Naive thymus-derived CD4-positive, alpha-beta T cell (primary cell): ENCODE measurements around the gene DNAH8. TPM values are rescaled to one million over a fixed set of nuclear protein-coding genes. Genes with fewer than 3 reads are reported as not detected.

ENCODE experiments used
- ATAC-seq: fragments of 150-1000 bp; cut with Tn5 transposase; 2 replicates; pipeline ENCODE4 v1.10.0; 2021; ENCODE audit warnings: mild to moderate bottlenecking, moderate library complexity
- CTCF ChIA-PET: fragments of 350-600 bp; sonication (Branson Sonifier 250); formaldehyde crosslinking; loops from one replicate; lab custom pipeline; 2021; ENCODE audit warnings: antibody characterized with exemption; lab: Charles Lee
- POLR2A ChIA-PET: fragments of 350-600 bp; sonication (Branson Sonifier 250); formaldehyde crosslinking; loops from one replicate; lab custom pipeline; 2021; ENCODE audit warnings: antibody characterized with exemption, inconsistent platforms; lab: Charles Lee
- DNase-seq, 9 donors: peaks; one replicate each; pipeline versions ENCODE4 v3.0.0 to v3.0.0-alpha.2; 2020 to 2022; ENCODE audit warnings: mixed read lengths in 1 of 9
- H3K27ac ChIP-seq: one replicate; pipeline ENCODE4 v1.7.0; 2013; ENCODE audit warnings: mild to moderate bottlenecking, low read depth, low read length, moderate library complexity
- H3K27me3 ChIP-seq, 2 donors: one replicate each; pipeline ENCODE4 v1.7.0; 2013; ENCODE audit warnings: low read length in 2 of 2, mild to moderate bottlenecking in 2 of 2, moderate library complexity in 2 of 2; ENCODE audit not compliant: control insufficient read depth in 2 of 2, insufficient read depth in 2 of 2
- H3K36me3 ChIP-seq, 3 experiments: 1 replicate in 2 of 3; 2 replicates in 1 of 3; pipeline ENCODE4 v1.7.0; 2013; ENCODE audit warnings: low read length in 3 of 3, mild to moderate bottlenecking in 3 of 3, moderate library complexity in 1 of 3; ENCODE audit not compliant: insufficient read depth in 3 of 3, control insufficient read depth in 2 of 3
- H3K4me1 ChIP-seq, 2 donors: one replicate each; pipeline ENCODE4 v1.7.0; 2013; ENCODE audit warnings: low read length in 2 of 2, mild to moderate bottlenecking in 2 of 2, moderate library complexity in 1 of 2; ENCODE audit not compliant: control insufficient read depth in 2 of 2, insufficient read depth in 2 of 2
- H3K4me3 ChIP-seq: 2 replicates; pipeline ENCODE4 v1.7.0; 2013; ENCODE audit warnings: mild to moderate bottlenecking, low read length
- H3K9me3 ChIP-seq, 3 experiments: 1 replicate in 2 of 3; 2 replicates in 1 of 3; pipeline ENCODE4 v1.7.0; 2013; ENCODE audit warnings: low read length in 3 of 3; ENCODE audit not compliant: control insufficient read depth in 2 of 3
- H3K27ac Mint-ChIP-seq, 9 donors: one replicate each; pipeline ENCODE4 v1.8.0; 2020 to 2022; ENCODE audit warnings: mixed read lengths in 9 of 9, mild to moderate bottlenecking in 8 of 9, moderate library complexity in 5 of 9, inconsistent platforms in 2 of 9
- H3K27me3 Mint-ChIP-seq, 5 donors: one replicate each; pipeline ENCODE4 v1.8.0; 2021 to 2022; ENCODE audit warnings: mixed read lengths in 5 of 5, mild to moderate bottlenecking in 1 of 5
- H3K36me3 Mint-ChIP-seq, 5 donors: one replicate each; pipeline ENCODE4 v1.8.0; 2020 to 2022; ENCODE audit warnings: mixed read lengths in 5 of 5, mild to moderate bottlenecking in 3 of 5, inconsistent platforms in 1 of 5
- H3K4me1 Mint-ChIP-seq, 7 donors: one replicate each; pipeline ENCODE4 v1.8.0; 2020 to 2022; ENCODE audit warnings: mixed read lengths in 7 of 7, mild to moderate bottlenecking in 3 of 7, inconsistent platforms in 1 of 7
- H3K4me3 Mint-ChIP-seq, 10 donors: one replicate each; pipeline ENCODE4 v1.8.0; 2020 to 2022; ENCODE audit warnings: mild to moderate bottlenecking in 10 of 10, mixed read lengths in 10 of 10, moderate library complexity in 6 of 10, inconsistent platforms in 2 of 10
- H3K9me3 Mint-ChIP-seq, 11 donors: one replicate each; pipeline ENCODE4 v1.8.0; 2020 to 2022; ENCODE audit warnings: mixed read lengths in 11 of 11, mild to moderate bottlenecking in 4 of 11, inconsistent platforms in 1 of 11, moderate library complexity in 1 of 11
- intact Hi-C, 2 donors: fragments of 100-400 bp; cut with micrococcal nuclease; formaldehyde crosslinking; loops; one replicate each; pipeline ENCODE4 v1.15.1; 2023
- polyA plus RNA-seq, 2 donors: library from polyadenylated mRNA; unstranded; fragments of 300-500 nt; fragmentation: Illumina TruSeq; gene quantifications; one replicate each; pipeline ENCODE4 v1.2.3, GENCODE V29; 2021
- total RNA-seq, 6 experiments: library from RNA in 5 of 6; stranded (reverse) in 5 of 6; gene quantifications; 1 replicate in 5 of 6; 2 replicates in 1 of 6; pipeline ENCODE4 v1.2.3 and lab custom pipeline; 2021 to 2026

The DNAH8 gene
- total and polyA plus RNA-seq, 7 experiments from 2014 or later = 0.02 to 0.15 (median 0.05) TPM; not detected in 2

- intact Hi-C loops = no loop called here
- no peaks in the 10 kb centered on the region for H3K9me3 ChIP-seq
- no peaks in the 10 kb centered on the region for H3K27me3 ChIP-seq
- no peaks in the 10 kb centered on the region for H3K4me1 Mint-ChIP-seq
- no peaks in the 10 kb centered on the region for H3K9me3 Mint-ChIP-seq
- H3K36me3 ChIP-seq = no peaks in the 10 kb centered on the region
- peaks cover 8 to 24% (median 20%) of the 10 kb centered on the region in 5 donors for H3K27me3 Mint-ChIP-seq
- no peak for DNase-seq
- no peak overlapping the region for H3K4me3 Mint-ChIP-seq
- CTCF ChIA-PET = interaction anchor here (0.6 to 0.8 kb wide), 2 partner anchors 46 to 103 kb away, joined by 3 read pairs; no protein-coding TSS in a partner anchor
- H3K27ac ChIP-seq = no peak overlapping the region
- H3K36me3 Mint-ChIP-seq = no peaks in the 10 kb centered on the region
- no peak overlapping the region for H3K27ac Mint-ChIP-seq
- POLR2A ChIA-PET = no interaction called here
- no peak for ATAC-seq
- H3K4me1 ChIP-seq = no peaks in the 10 kb centered on the region
- no peak overlapping the region for H3K4me3 ChIP-seq
Observed at GRCh38 chr6:38985839-38986238, 270.7 kb downstream of the DNAH8 start.

GRCh38 chr6:38987503-38987902 is 272.4 kb downstream of the DNAH8 start:
- POLR2A ChIA-PET = no interaction called here
- Mint-ChIP-seq H3K27ac (no peak overlapping the region), H3K4me1 (no peaks in the 10 kb centered on the region), H3K36me3 (no peaks in the 10 kb centered on the region), H3K9me3 (no peaks in the 10 kb centered on the region), H3K4me3 (no peak overlapping the region), H3K27me3 (peaks cover 8 to 26% (median 18%) of the 10 kb centered on the region in 5 donors)
- no peak overlapping the region for H3K4me3 ChIP-seq
- no peak for ATAC-seq
- no peaks in the 10 kb centered on the region for H3K4me1 ChIP-seq
- no peak for DNase-seq
- H3K36me3 ChIP-seq = no peaks in the 10 kb centered on the region
- no peaks in the 10 kb centered on the region for H3K27me3 ChIP-seq
- H3K27ac ChIP-seq = no peak overlapping the region
- H3K9me3 ChIP-seq = no peaks in the 10 kb centered on the region
- CTCF ChIA-PET = no interaction called here
- intact Hi-C loops = no loop called here

- no peak for ATAC-seq
- CTCF ChIA-PET = no interaction called here
Observed at GRCh38 chr6:38988736-38989449, 273.8 kb downstream of the DNAH8 start.

GRCh38 chr6:38990475-38990874 is 275.4 kb downstream of the DNAH8 start:
- peaks cover 2 to 24% (median 6%) of the 10 kb centered on the region in 5 donors for H3K27me3 Mint-ChIP-seq
- H3K36me3 Mint-ChIP-seq = no peaks in the 10 kb centered on the region
- H3K27ac ChIP-seq = no peak overlapping the region
- no peak overlapping the region for H3K27ac Mint-ChIP-seq
- no peaks in the 10 kb centered on the region for H3K4me1 ChIP-seq
- H3K9me3 ChIP-seq = no peaks in the 10 kb centered on the region
- DNase-seq (no peak), ATAC-seq (no peak)
- ChIA-PET POLR2A (no interaction called here), CTCF (no interaction called here)
- no peaks in the 10 kb centered on the region for H3K9me3 Mint-ChIP-seq
- H3K4me3 Mint-ChIP-seq = no peak overlapping the region
- H3K36me3 ChIP-seq = no peaks in the 10 kb centered on the region
- H3K27me3 ChIP-seq = no peaks in the 10 kb centered on the region
- intact Hi-C loops = no loop called here
- H3K4me3 ChIP-seq = no peak overlapping the region
- no peaks in the 10 kb centered on the region for H3K4me1 Mint-ChIP-seq

More at GRCh38 chr6:38988736-38989449, 273.8 kb downstream of the DNAH8 start:
- no peak for DNase-seq
- POLR2A ChIA-PET = no interaction called here
- H3K4me1 Mint-ChIP-seq = no peaks in the 10 kb centered on the region
- no peak overlapping the region for H3K4me3 ChIP-seq
- H3K27me3 Mint-ChIP-seq = peaks cover 2 to 19% (median 13%) of the 10 kb centered on the region in 5 donors
- H3K9me3 ChIP-seq = no peaks in the 10 kb centered on the region
- H3K4me3 Mint-ChIP-seq = no peak overlapping the region
- H3K27ac ChIP-seq = no peak overlapping the region
- no peak overlapping the region for H3K27ac Mint-ChIP-seq
- no peaks in the 10 kb centered on the region for H3K36me3 Mint-ChIP-seq
- H3K4me1 ChIP-seq = no peaks in the 10 kb centered on the region
- H3K27me3 ChIP-seq = no peaks in the 10 kb centered on the region
- no peaks in the 10 kb centered on the region for H3K9me3 Mint-ChIP-seq
- no peaks in the 10 kb centered on the region for H3K36me3 ChIP-seq
- intact Hi-C loops = no loop called here

GRCh38 chr6:38996676-38997075 is 281.6 kb downstream of the DNAH8 start:
- Histone ChIP-seq H3K4me1 (no peaks in the 10 kb centered on the region), H3K36me3 (no peaks in the 10 kb centered on the region), H3K4me3 (no peak overlapping the region), H3K27me3 (no peaks in the 10 kb centered on the region), H3K27ac (no peak overlapping the region), H3K9me3 (no peaks in the 10 kb centered on the region)
- intact Hi-C loops = loop anchor here (1.0 kb wide), 3 partner anchors 124 to 314 kb away; no protein-coding TSS in a partner anchor
- peak overlapping the region in 1 of 9 donors; percentile 62 for H3K27ac Mint-ChIP-seq
- POLR2A ChIA-PET = no interaction called here
- H3K9me3 Mint-ChIP-seq = no peaks in the 10 kb centered on the region
- DNase-seq = no peak
- no peak overlapping the region for H3K4me3 Mint-ChIP-seq
- CTCF ChIA-PET = interaction anchor here (1.0 to 2.6 kb wide), 3 partner anchors 22 to 313 kb away, joined by 3 to 19 read pairs (median 3); no protein-coding TSS in a partner anchor
- H3K36me3 Mint-ChIP-seq = no peaks in the 10 kb centered on the region
- H3K4me1 Mint-ChIP-seq = no peaks in the 10 kb centered on the region
- ATAC-seq = no peak
- H3K27me3 Mint-ChIP-seq = peaks cover 37 to 56% (median 45%) of the 10 kb centered on the region in 5 donors

- no peak overlapping the region for H3K27ac ChIP-seq
- H3K9me3 Mint-ChIP-seq = no peaks in the 10 kb centered on the region
- no peak for ATAC-seq
- no peak overlapping the region for H3K4me3 ChIP-seq
- H3K4me1 ChIP-seq = no peaks in the 10 kb centered on the region
- H3K4me1 Mint-ChIP-seq = no peaks in the 10 kb centered on the region
- intact Hi-C loops = loop anchor here (1.0 kb wide), 3 partner anchors 125 to 313 kb away; no protein-coding TSS in a partner anchor
- H3K9me3 ChIP-seq = no peaks in the 10 kb centered on the region
- DNase-seq = peak in 5 of 9 donors; percentile 3 to 27 (median 18)
- ChIA-PET POLR2A (no interaction called here), CTCF (interaction anchor here (0.6 to 2.6 kb wide), 5 partner anchors 22 to 334 kb away, joined by 3 to 19 read pairs (median 3); no protein-coding TSS in a partner anchor)
- H3K27me3 Mint-ChIP-seq = peaks cover 42 to 60% (median 47%) of the 10 kb centered on the region in 5 donors
- no peak overlapping the region for H3K4me3 Mint-ChIP-seq
- H3K36me3 Mint-ChIP-seq = no peaks in the 10 kb centered on the region
- H3K27ac Mint-ChIP-seq = peak overlapping the region in 1 of 9 donors; percentile 62
- H3K27me3 ChIP-seq = no peaks in the 10 kb centered on the region
- H3K36me3 ChIP-seq = no peaks in the 10 kb centered on the region
Observed at GRCh38 chr6:38997128-38997761, 282.1 kb downstream of the DNAH8 start.
